ENCODE results near the gene SLC9A2. TPM values are rescaled to one million over a fixed set of nuclear protein-coding genes. Genes with fewer than 3 reads are reported as not detected.

Gene SLC9A2
- total RNA-seq, 2 donors from 2014 or later, result not detected

DNA sequence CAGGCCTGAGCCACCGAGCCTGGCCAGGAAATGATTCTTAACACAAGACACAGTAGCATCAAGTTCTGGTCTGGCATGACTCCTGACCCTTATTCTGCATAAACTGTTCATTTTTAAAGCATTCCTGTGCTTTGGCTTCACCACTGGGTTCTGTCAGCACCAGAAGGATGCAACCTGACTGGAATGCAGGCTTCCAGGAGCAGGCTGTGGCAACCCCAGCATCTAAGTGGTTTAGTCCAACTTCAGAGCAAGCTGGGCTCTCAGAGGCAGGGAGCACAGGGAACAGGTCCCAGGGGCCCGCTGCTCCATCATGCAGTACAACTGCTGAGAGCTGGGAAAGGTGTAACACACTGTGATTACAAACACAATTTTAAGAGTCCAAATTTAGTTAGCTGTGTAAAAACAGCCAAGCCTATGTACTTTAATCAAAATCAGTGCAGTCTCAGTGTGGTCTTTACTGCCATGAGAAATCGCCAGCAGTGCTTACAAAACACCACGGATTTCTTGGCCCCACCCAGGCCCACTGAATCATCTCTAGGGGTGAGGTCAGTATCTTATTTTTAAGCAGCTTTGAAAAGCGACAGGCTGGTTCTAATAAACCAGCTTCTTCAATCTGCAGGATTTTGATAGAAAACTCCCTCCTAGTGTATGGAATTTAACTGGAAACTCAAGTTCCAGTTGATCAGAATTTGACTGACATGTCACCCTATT lies 98.1 kb downstream of the SLC9A2 start:
- intact Hi-C loops (cut with DNase I), result no loop called here
- no peak for DNase-seq (ENCODE audit: low spot score)

DNA sequence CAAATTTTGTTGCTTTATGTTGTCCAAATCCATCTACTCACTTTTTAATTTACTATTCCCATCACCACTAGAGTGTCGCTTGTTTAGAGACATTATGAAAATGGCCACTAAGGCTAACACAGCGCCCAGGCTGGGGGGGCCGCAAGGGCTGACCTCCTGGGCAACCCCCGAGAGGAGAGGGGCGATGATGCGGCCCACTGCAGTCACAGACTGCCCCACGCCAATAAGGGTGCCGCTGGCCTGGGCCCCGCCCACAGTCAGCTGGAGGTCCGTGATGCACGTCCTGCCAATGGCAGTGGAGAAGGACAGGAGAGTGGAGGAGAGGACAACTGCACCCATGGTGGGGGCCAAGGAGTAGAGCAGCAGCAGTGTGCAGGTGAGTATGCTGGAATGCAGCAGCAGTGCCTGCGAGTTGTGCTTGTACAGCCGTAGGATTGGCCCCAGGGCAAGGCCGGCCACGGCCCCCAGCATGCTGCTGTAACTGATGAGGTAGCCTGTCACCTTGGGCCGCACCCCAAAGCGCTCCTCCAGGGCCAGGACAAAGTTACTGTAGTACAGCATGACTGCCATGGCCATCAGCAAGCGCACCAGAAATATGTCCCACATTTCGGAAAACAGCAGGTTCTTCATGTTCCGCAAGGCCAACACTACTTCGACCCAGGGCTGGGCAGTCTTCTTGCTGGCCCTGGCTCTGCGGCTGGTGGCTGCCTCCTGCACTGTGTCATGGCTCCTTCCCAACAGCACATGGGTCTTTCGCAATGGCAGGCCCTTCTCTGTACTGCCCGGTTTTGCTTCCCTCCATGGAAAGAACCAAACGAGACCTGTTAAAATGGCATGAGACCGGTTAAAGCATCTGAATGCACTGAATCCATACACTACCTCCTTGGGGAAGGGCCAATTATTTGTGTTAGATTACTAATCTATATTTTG lies 99.3 kb downstream of the SLC9A2 start:
- no peak for DNase-seq (ENCODE audit: low spot score)
- intact Hi-C loops (cut with DNase I), result no loop called here

DNA sequence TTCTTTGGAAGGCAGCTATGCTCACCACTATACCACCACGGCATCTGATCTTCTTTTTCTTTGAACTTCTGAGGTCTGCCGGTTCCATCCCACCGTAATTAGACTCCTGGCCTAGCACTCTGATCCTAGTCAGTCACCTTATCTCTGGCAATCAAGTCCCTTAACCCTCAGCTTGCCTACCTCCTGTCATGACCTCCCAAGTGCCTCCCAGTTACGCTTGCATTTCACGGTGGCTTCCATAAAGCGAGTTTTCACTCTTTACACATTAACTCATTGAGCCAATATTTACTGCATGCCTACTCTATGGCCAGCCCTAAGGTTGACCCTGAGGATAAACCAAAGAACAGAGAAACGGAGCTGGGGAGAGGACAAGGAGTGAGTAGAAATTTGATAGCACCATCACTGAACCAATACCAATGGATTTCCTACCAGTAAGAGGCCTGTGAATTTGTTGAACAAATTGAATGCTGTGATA lies 104.7 kb downstream of the SLC9A2 start:
- DNase-seq (ENCODE audit: low spot score), result no peak
- intact Hi-C loops (cut with DNase I), result no loop called here

DNA sequence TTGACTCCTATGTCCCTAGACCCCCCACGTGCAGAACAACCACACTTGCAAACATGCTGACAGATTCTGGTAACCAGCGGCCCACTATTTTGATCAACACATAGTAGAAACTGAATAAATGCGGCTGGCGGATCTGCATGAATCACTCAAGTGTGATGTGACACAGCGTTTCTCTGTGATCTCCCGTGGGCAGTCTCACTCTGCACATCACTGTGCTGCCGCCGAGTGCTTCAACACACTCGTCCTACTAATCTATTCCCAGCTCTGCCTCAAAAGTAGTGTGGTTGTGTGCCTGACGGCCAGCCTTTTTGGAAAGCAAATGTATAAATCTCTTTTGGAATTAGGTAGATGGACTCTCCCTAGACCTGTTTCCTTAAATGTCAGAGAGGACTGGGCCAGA lies 105.2 kb downstream of the SLC9A2 start:
- intact Hi-C loops (cut with DNase I), result no loop called here

DNA sequence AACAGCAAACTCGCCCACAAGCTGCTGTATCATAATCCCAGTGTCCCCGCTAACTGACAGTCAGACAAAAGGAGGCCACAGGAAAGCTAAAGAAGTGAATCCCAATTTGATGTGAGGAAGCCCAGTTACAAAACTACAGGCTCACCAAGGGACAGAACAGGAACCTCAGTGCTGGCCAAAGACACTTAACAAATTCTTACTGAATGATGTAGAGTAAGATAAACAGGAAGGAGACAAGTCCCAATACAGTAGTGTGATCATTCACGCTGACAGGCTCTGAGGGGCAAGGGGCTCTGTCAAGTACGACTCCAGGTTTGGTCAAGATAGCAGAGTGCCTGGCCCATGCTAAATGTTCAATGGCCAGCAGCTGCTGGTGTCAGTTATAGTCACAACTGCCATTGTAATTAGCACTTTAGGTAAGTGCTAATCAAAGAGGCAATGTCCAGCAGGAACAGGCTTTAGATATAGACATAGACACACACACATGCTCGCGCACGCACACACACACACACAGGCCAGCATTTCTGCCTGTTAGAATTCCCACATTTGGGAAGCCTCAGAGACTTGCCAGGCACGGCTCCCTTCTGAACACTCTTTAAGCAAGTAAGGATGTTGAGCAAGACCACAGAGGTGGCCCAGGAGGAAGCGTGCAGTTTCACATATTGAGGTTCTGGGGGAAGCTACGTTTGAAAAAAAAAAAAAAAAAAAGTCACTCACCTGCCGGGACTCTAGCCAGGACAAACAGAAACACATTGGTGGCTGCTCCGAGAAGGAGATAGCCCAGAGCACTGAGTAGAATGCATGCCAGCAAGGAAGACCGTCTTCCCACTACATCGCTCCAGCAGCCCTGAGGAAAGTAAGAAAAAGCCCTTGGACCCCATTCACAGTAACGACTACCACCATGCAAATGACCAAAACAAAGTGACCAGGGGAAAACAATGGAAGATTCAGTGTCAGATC lies 107.1 kb downstream of the SLC9A2 start:
- intact Hi-C loops (cut with DNase I), result no loop called here
- DNase-seq (ENCODE audit: low spot score), result no peak

More for the DNA sequence above, 105.2 kb downstream of the SLC9A2 start:
- DNase-seq (ENCODE audit: low spot score), result no peak

DNA sequence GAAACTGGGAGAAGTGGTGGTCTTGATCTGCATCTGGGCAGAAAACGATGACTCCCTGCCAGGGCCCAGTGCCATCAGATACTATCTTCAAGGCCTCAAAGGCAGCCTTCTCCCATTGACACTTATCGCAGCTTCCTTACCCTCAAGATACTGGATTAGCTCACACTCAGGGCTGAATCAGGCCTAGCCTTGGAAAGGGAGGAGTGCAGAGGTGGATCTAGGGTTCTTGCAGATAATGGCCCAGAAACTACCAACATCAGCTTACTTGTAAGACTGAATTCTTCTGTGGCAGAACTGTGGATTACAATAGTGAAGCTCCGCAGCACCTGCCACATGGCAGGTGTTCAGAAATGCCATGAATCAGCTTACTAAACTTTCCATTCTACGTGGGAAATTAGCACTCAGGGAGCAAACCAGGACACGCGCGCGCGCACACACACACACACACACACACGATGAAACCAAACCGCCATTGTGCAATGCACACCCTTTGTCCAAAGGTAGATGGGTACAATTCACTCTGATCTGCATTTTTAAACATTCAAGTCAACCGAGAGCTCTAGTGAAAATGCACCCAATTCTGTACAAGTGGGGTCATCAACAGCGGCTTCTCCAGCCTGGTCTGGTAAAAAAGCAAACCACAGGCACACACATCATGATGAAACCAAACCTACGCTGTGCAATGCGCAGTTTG lies 116.2 kb downstream of the SLC9A2 start:
- intact Hi-C loops (cut with DNase I), result no loop called here
- no peak for DNase-seq (ENCODE audit: low spot score)

DNA sequence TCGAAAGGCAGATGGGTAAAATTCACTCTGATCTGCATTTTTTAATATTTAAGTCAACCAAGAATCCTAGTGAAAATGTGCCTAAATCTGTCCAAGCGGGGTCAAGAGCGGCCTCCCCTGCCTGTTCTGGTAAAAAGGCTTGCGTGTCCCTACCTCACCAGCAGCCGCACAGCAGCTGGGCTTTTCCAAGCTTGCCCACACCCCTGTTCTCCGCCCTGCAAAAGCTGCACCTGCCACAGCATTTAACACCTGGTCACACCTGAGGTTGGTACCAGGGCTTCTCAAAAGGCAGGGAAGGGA lies 116.7 kb downstream of the SLC9A2 start:
- no peak for DNase-seq (ENCODE audit: low spot score)
- intact Hi-C loops (cut with DNase I), result no loop called here

DNA sequence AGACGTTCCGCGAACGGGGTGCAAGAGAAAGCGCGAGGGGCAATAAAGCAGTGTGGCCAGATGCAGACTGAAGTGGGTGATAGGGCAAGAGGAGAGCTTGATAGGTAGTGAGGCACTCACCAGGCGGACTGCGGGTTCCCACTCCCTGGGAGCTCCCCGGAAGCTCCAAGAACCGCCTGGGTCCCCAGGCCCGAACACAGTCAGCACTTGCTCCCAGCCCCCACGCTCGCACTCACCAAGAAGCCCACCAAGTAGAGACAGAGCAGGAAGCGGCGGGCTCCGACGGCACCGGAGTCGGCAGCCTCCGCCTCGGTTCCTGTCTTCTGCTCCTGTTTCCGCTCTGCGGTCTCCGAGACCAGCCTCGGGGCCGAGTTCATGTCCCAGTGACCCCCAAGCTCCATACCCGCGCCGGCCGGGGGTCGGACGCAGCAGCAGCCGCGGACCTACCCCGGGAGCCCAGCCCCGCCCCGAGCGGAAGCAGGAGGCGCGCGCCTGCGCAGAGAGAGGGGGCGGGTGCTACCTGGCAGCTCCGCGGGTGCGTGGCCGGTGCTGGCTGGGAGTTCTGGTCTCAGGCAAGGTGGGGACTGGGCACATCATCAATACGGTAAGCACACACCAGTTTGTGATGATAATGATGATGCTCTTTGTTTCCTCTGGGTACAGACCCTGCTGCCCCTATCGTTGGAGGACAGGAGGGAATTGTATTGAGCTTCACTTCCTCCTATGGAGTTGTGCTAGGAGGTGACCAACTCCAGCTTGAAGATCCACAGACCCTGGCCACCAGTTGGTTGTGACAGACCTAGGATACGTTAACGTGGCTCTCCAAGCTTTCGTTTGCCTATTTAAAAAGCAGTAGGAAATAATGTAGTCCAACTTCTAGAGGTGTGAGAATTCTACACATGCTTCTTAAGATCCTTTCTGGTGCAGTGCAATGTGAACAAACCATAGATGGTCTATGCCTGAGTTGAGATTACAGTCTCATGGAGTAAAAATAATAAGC lies 117.4 kb downstream of the SLC9A2 start:
- intact Hi-C loops (cut with DNase I), result no loop called here
- DNase-seq (ENCODE audit: low spot score), result peak; percentile 95

DNA sequence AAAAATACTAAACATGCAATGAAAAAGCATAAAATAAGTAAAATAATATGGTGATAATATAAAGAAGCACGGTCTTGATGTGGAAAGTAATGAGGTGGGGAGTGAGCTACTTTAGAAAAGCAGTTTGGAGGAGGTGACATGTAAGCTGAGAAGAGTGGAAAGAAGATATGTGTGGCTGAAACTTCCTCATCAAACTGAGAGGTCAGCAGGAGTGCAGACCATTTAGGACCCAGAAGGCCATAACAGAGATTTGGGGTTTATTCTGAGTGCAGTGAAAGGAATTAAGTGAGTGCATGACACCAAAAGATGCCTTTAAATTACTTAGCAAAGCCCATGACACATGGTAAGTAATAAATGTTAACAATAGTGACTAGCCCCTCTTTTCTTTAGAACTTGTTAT lies 118.1 kb downstream of the SLC9A2 start:
- no peak for DNase-seq (ENCODE audit: low spot score)
- intact Hi-C loops (cut with DNase I), result no loop called here

DNA sequence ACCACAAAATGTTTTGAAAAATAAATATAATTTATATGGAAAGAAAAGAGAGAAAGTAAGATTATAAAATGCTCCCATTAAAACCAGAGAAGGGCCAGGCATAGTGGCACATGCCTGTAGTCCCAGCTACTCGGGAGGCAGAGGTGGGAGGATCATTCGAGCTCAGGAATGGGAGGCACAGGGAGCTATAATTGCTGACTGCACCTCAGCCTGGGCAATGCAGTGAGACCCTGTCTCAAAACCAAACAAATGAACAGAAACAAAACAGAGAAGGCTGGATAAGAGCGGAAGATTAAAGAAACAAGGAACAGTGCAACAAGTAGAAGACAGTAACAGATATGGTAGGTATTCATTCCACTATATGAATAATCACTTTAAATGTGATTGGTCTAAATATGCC lies 123.9 kb downstream of the SLC9A2 start:
- no peak for DNase-seq (ENCODE audit: low spot score)

DNA sequence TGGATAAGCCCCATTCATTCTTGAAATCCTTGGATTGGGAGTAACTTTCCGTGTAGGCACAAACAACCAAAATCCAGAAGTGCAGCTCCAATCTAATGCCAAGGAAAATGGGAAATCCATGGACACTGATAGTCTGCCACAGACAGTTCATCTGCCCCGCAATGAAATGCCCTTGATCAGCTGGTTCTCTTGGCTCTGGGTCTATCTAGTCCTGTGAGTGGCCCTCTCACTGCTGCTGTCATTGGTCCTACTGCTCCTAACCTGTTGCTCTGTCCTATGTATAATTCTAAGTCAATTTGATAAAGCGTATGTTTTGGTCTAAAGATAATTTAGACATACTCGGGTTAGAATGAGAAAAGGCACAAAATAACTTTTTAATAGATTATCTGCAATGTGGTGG lies 128.8 kb downstream of the SLC9A2 start:
- intact Hi-C loops (cut with DNase I), result no loop called here
- no peak for DNase-seq (ENCODE audit: low spot score)

More for the DNA sequence above, 123.9 kb downstream of the SLC9A2 start:
- intact Hi-C loops (cut with DNase I), result no loop called here

DNA sequence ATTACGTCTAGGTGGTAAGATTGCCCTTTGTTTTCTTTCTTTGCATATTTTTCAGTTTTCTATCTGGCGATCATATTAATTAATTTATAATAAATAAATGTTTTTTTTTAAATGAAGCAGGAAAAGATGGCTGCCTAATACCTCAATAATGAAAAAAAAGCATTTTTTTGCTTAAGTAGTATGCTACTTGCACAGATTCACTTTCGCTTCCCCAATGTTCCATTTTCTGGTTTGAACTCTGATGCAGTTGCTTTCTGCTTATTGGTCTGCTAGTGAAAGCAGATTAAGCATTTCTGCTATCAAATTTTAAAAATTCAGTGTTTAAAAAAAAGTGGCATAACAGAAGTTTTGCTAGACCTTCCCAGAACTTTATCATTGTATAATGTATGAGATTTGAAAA lies 130.6 kb downstream of the SLC9A2 start:
- intact Hi-C loops (cut with DNase I), result loop anchor here in 1 of 2 donors (5.0 kb wide), 1 partner anchor 57 kb away; no protein-coding TSS in a partner anchor

DNA sequence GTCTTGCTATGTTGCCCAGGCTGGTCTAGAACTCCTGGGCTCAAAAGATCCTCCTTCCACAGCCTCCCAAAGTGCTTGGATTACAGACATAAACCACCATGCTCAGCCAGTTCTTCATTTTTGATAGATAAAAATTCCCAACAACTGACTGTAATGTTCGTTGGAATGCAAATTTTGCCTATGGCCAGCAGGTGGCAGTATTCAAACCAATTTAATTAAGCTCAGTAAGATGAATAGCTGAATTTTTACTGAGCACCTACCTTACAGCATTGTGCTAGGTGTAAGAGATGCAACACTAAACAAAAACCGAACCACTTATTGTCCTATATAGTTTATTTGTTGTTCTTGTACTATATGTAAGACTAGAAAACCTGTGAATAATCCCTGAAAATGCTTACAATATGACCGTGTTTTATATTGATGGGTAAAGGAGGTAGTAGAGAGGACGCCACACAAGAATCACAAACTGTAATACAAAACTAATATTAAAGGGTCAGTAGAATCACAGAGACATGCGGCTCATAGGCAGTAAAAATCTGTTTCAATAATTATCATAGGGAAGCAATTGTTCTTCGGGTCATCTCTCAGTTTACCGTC lies 134.3 kb downstream of the SLC9A2 start:
- intact Hi-C loops (cut with DNase I), result loop anchor here (2.0 to 5.0 kb wide), 2 partner anchors 53 to 54 kb away; no protein-coding TSS in a partner anchor
- DNase-seq (ENCODE audit: low spot score), result no peak

More for the DNA sequence above, 130.6 kb downstream of the SLC9A2 start:
- no peak for DNase-seq (ENCODE audit: low spot score)

DNA sequence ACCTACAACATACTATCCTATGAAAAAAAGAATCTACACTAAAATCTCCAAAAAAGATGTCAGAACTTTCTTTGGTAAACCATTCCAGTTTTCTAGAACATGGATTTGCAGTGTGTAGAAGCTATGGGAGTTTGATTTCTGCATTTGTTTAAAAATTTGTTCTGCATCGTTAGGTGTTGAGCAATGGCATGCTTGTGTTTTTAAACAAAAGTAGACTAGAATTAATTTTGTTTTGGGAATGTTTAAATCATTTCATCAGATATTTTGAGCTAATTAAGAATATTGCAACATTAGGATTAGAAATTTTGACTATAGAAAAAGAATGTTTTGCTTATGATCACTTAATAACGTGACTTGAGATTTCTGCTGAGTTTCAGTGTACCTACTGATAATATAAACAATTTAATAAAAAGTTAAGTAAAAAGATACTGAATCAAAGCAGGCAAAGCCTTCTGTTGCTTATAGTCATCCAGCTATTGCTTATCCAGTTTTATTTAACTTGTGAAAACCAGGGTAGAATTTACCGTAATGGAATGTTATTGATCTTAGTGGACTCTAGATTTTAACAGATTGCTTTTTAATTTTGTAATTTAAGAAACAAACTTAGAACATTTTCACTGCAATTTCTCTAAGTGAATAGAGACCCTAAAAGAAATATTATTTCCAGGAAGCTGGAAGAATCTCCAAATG lies 135.2 kb downstream of the SLC9A2 start:
- intact Hi-C loops (cut with DNase I), result loop anchor here in 1 of 2 donors (5.0 kb wide), 1 partner anchor 53 kb away; no protein-coding TSS in a partner anchor
- no peak for DNase-seq (ENCODE audit: low spot score)

DNA sequence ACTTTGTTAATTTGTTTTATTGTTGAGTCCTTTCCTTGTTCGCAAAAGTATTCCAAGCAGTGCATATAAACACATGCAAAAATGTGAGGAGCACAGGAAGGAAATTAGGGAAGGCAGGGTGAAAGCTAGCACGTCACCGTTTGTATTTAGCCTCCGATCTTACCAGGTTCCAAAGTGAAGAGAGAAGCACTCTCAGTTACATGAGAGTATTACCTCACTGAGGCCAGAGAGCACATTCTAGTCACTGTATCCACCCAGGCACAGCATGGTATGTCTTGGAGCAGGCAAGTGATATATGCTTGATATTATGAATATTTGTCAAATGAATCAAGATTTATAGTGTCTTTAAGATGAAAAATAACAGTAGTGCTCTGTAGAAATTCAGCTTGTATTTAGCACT lies 135.9 kb downstream of the SLC9A2 start:
- DNase-seq (ENCODE audit: low spot score), result no peak
- intact Hi-C loops (cut with DNase I), result no loop called here

DNA sequence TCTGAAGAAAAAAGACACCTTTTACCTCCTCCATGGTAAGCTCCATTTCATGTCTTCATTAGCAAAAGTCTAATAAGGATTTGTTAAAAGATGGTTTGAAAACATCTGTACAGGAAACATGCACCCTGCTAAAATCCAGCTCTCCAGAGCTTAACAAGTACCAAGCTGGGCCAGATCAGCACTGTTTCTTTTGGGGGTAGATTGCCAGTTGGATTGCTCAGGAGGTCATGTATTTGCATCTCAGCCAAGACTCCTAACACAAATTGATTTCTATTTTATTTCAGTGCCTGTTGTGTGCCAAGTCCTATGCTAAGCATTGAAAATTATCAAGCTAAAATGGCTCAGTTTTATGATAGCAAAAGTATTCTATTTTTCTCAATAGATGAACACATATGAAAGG lies 139.1 kb downstream of the SLC9A2 start:
- DNase-seq (ENCODE audit: low spot score), result no peak
- intact Hi-C loops (cut with DNase I), result no loop called here

Data from posterior vena cava (tissue), 2 donors.